CD14-positive monocyte (primary cell): ENCODE data around the gene CTXN1. TPM values are rescaled to one million over a fixed set of nuclear protein-coding genes. Genes with fewer than 3 reads are reported as not detected.

Experiments
- DNase-seq, 3 donors: peaks; one replicate each; pipeline ENCODE4 v3.0.0-alpha.2; 2011 to 2022
- H2AFZ ChIP-seq: 2 replicates; pipeline ENCODE4 v1.6.0; 2012; ENCODE audit warnings: mild to moderate bottlenecking, low read depth, low read length, inconsistent platforms; ENCODE audit not compliant: insufficient read depth, poor library complexity, severe bottlenecking
- H3K27ac ChIP-seq, 2 donors: 1 replicate in 1 of 2; 2 replicates in 1 of 2; pipeline ENCODE4 v1.5.1; 2012 to 2013; ENCODE audit warnings: low read length in 2 of 2, control low read depth in 1 of 2, inconsistent platforms in 1 of 2, low read depth in 1 of 2, mild to moderate bottlenecking in 1 of 2
- H3K27me3 ChIP-seq, 2 donors: one replicate each; pipeline versions ENCODE4 v1.6.0 to v1.6.1; 2011 to 2013; ENCODE audit warnings: low read length in 2 of 2; ENCODE audit not compliant: control insufficient read depth in 2 of 2, insufficient read depth in 2 of 2
- H3K36me3 ChIP-seq, 2 donors: replicated peaks in 1 of 2; 1 replicate in 1 of 2; 2 replicates in 1 of 2; pipeline versions ENCODE4 v1.5.1 to v1.6.1; 2012 to 2013; ENCODE audit warnings: low read length in 2 of 2, control low read depth in 1 of 2, inconsistent platforms in 1 of 2, mild to moderate bottlenecking in 1 of 2; ENCODE audit not compliant: insufficient read depth in 2 of 2, control insufficient read depth in 1 of 2
- H3K4me1 ChIP-seq, 2 donors: 1 replicate in 1 of 2; 2 replicates in 1 of 2; pipeline versions ENCODE4 v1.5.1 to v1.6.1; 2012 to 2013; ENCODE audit warnings: low read length in 2 of 2, control low read depth in 1 of 2, inconsistent platforms in 1 of 2, mild to moderate bottlenecking in 1 of 2, moderate library complexity in 1 of 2; ENCODE audit not compliant: insufficient read depth in 2 of 2, control insufficient read depth in 1 of 2
- H3K4me2 ChIP-seq: replicated peaks from 2 replicates; pipeline ENCODE3; 2012; ENCODE audit warnings: low read length, moderate library complexity, mild to moderate bottlenecking; ENCODE audit not compliant: poor library complexity, severe bottlenecking; ENCODE audit errors: extremely low read depth
- H3K4me3 ChIP-seq, 3 experiments: fragments of 200-600 bp in 1 of 3; sonication (generic) in 1 of 3; replicated peaks in 1 of 3; 1 replicate in 2 of 3; 2 replicates in 1 of 3; pipeline ENCODE4 v1.5.1; 2011 to 2013; ENCODE audit warnings: low read length in 3 of 3, mild to moderate bottlenecking in 3 of 3, control low read depth in 2 of 3, low read depth in 2 of 3, inconsistent platforms in 1 of 3, moderate library complexity in 1 of 3
- H3K79me2 ChIP-seq: 2 replicates; pipeline ENCODE4 v1.6.0; 2012; ENCODE audit warnings: mild to moderate bottlenecking, control low read depth, inconsistent platforms, low read length, moderate library complexity; ENCODE audit not compliant: insufficient read depth
- H3K9ac ChIP-seq: 2 replicates; pipeline ENCODE4 v1.6.0; 2017; ENCODE audit warnings: low read length, mild to moderate bottlenecking; ENCODE audit not compliant: insufficient read depth, poor library complexity, severe bottlenecking
- H3K9me3 ChIP-seq, 2 donors: replicated peaks in 1 of 2; 1 replicate in 1 of 2; 2 replicates in 1 of 2; pipeline versions ENCODE4 v1.5.1 to v1.6.1; 2012 to 2013; ENCODE audit warnings: low read length in 2 of 2, control low read depth in 1 of 2; ENCODE audit not compliant: control insufficient read depth in 1 of 2, insufficient read depth in 1 of 2
- H4K20me1 ChIP-seq: 2 replicates; pipeline ENCODE4 v1.6.0; 2012; ENCODE audit warnings: mild to moderate bottlenecking, low read length, control low read depth, moderate library complexity; ENCODE audit not compliant: insufficient read depth
- H3K27ac Mint-ChIP-seq, 7 donors: one replicate each; pipeline ENCODE4 v1.8.0; 2020; ENCODE audit warnings: mild to moderate bottlenecking in 7 of 7, mixed read lengths in 7 of 7, moderate library complexity in 6 of 7, inconsistent platforms in 2 of 7
- H3K27me3 Mint-ChIP-seq, 3 donors: one replicate each; pipeline ENCODE4 v1.8.0; 2021 to 2022; ENCODE audit warnings: low read depth in 3 of 3, mild to moderate bottlenecking in 3 of 3, mixed read lengths in 3 of 3, moderate library complexity in 3 of 3, inconsistent platforms in 1 of 3
- H3K36me3 Mint-ChIP-seq, 2 donors: one replicate each; pipeline ENCODE4 v1.8.0; 2020; ENCODE audit warnings: mixed read lengths in 2 of 2, inconsistent platforms in 1 of 2, mild to moderate bottlenecking in 1 of 2
- H3K4me1 Mint-ChIP-seq: one replicate; pipeline ENCODE4 v1.8.0; 2020; ENCODE audit warnings: mild to moderate bottlenecking, mixed read lengths
- H3K4me3 Mint-ChIP-seq, 2 donors: one replicate each; pipeline ENCODE4 v1.8.0; 2020; ENCODE audit warnings: mild to moderate bottlenecking in 2 of 2, mixed read lengths in 2 of 2, moderate library complexity in 1 of 2
- H3K9me3 Mint-ChIP-seq, 7 donors: one replicate each; pipeline ENCODE4 v1.8.0; 2020 to 2022; ENCODE audit warnings: mixed read lengths in 7 of 7, mild to moderate bottlenecking in 6 of 7, moderate library complexity in 6 of 7, inconsistent platforms in 2 of 7
- CTCF ChIP-seq: fragments of 200-600 bp; IDR thresholded peaks from one replicate; pipeline ENCODE4 v1.8.0; 2022; ENCODE audit warnings: antibody characterized with exemption, mild to moderate bottlenecking
- WGBS: methylation state at CpG from one replicate; pipeline ENCODE4 v1.1.5; 2013; ENCODE audit warnings: missing lambda C conversion rate; ENCODE audit not compliant: insufficient coverage; 5-methylcytosine and 5-hydroxymethylcytosine counted together
- intact Hi-C, 2 donors: fragments of 100-400 bp; cut with micrococcal nuclease; formaldehyde crosslinking; loops; one replicate each; pipeline versions ENCODE4 v1.15.0 to v1.15.1; 2023
- polyA plus RNA-seq, 3 donors: library from polyadenylated mRNA; depleted of rRNA in 1 of 3; unstranded in 2 of 3; stranded (reverse) in 1 of 3; fragments of 300-500 nt in 2 of 3; fragments of >200 nt in 1 of 3; fragmentation: Illumina TruSeq in 2 of 3; gene quantifications; 1 replicate in 2 of 3; 2 replicates in 1 of 3; pipeline ENCODE4 v1.2.3, GENCODE V29; 2012 to 2021

The CTXN1 gene
- polyA plus RNA-seq, 3 donors: not detected

DNA sequence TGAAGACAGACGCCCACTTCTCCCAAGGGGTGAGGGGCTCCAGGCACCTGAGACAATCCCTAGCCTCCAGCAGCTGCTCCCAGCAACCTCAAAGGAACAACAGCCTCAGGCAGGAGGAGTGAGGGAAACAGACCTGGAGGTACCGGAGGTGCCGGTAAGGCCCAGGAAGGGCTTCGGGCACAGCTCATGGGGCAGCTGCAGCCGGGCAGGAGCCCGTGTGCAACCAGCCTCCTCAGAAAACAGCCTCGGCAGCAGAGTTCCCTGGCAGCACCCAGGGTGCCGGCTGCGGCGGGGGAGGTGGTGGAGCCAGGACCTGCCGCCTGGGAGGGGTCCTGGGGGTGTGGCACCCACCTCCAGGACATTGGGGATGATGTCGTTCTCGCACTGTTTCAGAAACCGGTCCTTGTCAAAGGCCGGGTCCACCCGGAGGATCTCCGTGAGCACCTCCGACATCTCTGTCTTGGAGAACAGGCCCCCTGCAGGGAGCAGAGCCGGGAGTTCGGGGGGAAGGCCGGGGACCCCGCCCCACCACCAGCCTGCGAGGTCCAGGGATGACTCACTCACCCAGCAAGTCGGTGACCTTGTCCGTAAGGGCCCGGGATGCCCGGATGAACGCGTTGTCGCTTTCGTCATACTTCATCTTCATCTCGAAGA lies 6.5 kb upstream of the CTXN1 start:
- H3K27me3 ChIP-seq: no peaks in the 10 kb centered on the region
- H3K9ac ChIP-seq: no peak overlapping the region
- no peaks in the 10 kb centered on the region for H3K9me3 ChIP-seq
- no peaks in the 10 kb centered on the region for H3K4me1 ChIP-seq
- intact Hi-C loops: no loop called here
- no peak overlapping the region for H3K27ac Mint-ChIP-seq
- H3K79me2 ChIP-seq: no peaks in the 10 kb centered on the region
- peaks cover 65 to 71% of the 10 kb centered on the region in 2 donors for H3K36me3 ChIP-seq
- no peak overlapping the region for H3K27ac ChIP-seq
- 97% methylated on average over 22 of the region's 32 CpGs for WGBS
- DNase-seq: no peak
- no peak overlapping the region for H3K4me2 ChIP-seq
- peaks cover 53 to 73% of the 10 kb centered on the region in 2 donors for H3K36me3 Mint-ChIP-seq
- peaks cover 0 to under 1% (median 0%) of the 10 kb centered on the region in 3 donors for H3K27me3 Mint-ChIP-seq
- H2AFZ ChIP-seq: no peak overlapping the region
- H4K20me1 ChIP-seq: no peaks in the 10 kb centered on the region
- no peak for TF ChIP-seq CTCF
- peaks cover 0 to 5% (median 0%) of the 10 kb centered on the region in 7 donors for H3K9me3 Mint-ChIP-seq
- no peak overlapping the region for H3K4me3 ChIP-seq
- H3K4me1 Mint-ChIP-seq: no peaks in the 10 kb centered on the region
- no peak overlapping the region for H3K4me3 Mint-ChIP-seq

DNA sequence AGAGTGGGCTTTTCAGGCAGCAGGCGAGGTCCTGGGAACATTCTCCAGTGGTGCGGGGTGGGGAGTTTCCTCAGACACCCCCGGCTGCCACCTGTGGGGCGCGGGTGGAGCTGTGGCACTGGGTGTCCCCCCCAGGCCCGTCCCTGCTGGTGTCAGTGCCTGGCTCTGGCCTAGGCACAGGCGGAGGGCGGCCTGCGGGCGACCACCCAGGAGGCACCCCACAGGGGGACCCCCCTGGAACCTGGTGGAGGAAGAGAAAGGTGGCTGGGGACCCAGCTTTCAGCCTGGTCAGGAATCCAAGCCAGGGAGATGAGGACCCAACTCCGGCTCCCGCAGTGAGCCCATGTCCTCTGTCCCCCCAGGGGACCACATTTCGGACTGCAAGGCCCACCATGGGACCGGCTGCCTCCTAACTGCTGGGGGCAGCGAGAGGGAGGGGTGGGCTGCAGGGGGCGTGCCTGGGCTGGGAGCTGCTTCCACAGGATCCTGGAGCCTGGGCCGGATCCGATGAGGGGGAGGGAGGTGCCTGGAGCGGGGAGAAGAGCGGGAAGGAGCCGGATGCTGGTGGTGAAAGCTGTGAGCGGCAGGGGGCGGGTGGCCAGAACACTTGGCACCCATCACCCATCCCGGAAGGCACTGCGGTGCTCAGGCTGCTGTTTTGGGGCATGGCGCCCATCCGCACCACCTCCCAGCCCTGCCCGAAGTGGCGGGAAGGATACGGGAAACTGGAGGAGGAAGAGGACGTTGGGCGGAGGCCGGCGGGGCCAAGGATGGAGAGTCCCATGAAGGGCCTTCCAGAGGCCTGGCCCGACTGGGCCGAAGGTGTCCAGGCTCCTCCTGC lies 5.5 kb upstream of the CTXN1 start:
- H3K4me1 ChIP-seq: peaks cover 0 to under 1% of the 10 kb centered on the region in 2 donors
- peak overlapping the region in 1 of 7 donors; percentile 6 for H3K27ac Mint-ChIP-seq
- no peak overlapping the region for H3K4me3 ChIP-seq
- TF ChIP-seq CTCF: no peak
- peaks cover 55 to 63% of the 10 kb centered on the region in 2 donors for H3K36me3 ChIP-seq
- peaks cover 0 to 2% (median 0%) of the 10 kb centered on the region in 7 donors for H3K9me3 Mint-ChIP-seq
- H3K79me2 ChIP-seq: no peaks in the 10 kb centered on the region
- no peak overlapping the region for H3K4me3 Mint-ChIP-seq
- no peaks in the 10 kb centered on the region for H3K9me3 ChIP-seq
- H3K36me3 Mint-ChIP-seq: peaks cover 48 to 66% of the 10 kb centered on the region in 2 donors
- WGBS: 97% methylated on average over 28 of the region's 36 CpGs
- H2AFZ ChIP-seq: no peak overlapping the region
- H3K27me3 Mint-ChIP-seq: peaks cover 1 to 3% (median 2%) of the 10 kb centered on the region in 3 donors
- no peak overlapping the region for H3K4me2 ChIP-seq
- H3K9ac ChIP-seq: no peak overlapping the region
- intact Hi-C loops: no loop called here
- H3K4me1 Mint-ChIP-seq: peaks cover 1% of the 10 kb centered on the region
- no peak for DNase-seq
- no peak overlapping the region for H3K27ac ChIP-seq
- peaks cover 2% of the 10 kb centered on the region for H4K20me1 ChIP-seq
- H3K27me3 ChIP-seq: no peaks in the 10 kb centered on the region
